ENCODE measurements around the gene SLC4A4. TPM values are rescaled to one million over a fixed set of nuclear protein-coding genes. Genes with fewer than 3 reads are reported as not detected.

Gene SLC4A4
- total and polyA plus RNA-seq, 4 donors: 3.0 to 36.7 (median 8.2) TPM

GRCh38 chr4:71402616-71403015 is 63.8 kb downstream of the SLC4A4 start:
- Histone ChIP-seq H3K4me3 (ENCODE audit: low read depth in 1 of 3, low read length in 3 of 3) (no peak overlapping the region), H3K4me1 (ENCODE audit: control insufficient read depth in 4 of 4, insufficient read depth in 4 of 4, low read length in 3 of 4) (peaks cover 0 to 4% (median 0%) of the 10 kb centered on the region in 4 donors), H3K27ac (ENCODE audit: low read depth in 1 of 2, low read length in 2 of 2) (no peak overlapping the region), H3K9ac (ENCODE audit: low read depth in 1 of 2, low read length in 2 of 2) (no peak overlapping the region), H3K27me3 (ENCODE audit: control insufficient read depth in 4 of 4, insufficient read depth in 4 of 4, low read length in 3 of 4) (no peaks in the 10 kb centered on the region), H3K9me3 (ENCODE audit: control insufficient read depth in 4 of 4, low read length in 3 of 4) (no peaks in the 10 kb centered on the region), H3K36me3 (ENCODE audit: control insufficient read depth in 4 of 4, insufficient read depth in 3 of 4, low read depth in 1 of 4, low read length in 3 of 4) (no peaks in the 10 kb centered on the region)
- no peak for DNase-seq (ENCODE audit: low spot score)
- TF ChIP-seq NR2F2 (IDR thresholded peaks at IDR 0.05): no peak

DNA sequence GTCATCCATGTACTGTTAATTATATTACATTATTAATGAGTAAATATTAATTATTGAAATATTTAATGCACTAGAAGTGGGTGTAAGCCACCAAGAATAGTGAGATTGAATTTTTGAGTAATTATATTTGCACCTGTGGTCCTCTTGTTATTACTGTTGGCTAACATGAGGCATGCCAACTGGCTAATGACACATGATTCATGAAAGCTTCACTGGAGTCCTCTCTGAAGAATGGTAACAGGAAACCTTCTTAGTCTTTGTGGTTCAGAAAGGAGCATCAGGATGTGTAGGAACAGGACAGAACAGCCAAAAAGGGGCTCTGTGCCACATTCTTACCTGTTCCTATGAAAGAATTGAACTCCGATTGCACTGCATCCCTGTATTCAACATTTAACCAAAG is 65.2 kb downstream of the SLC4A4 start:
- no peaks in the 10 kb centered on the region for H3K27me3 ChIP-seq (ENCODE audit: control insufficient read depth in 4 of 4, insufficient read depth in 4 of 4, low read length in 3 of 4)
- H3K36me3 ChIP-seq (ENCODE audit: control insufficient read depth in 4 of 4, insufficient read depth in 3 of 4, low read depth in 1 of 4, low read length in 3 of 4): no peaks in the 10 kb centered on the region
- H3K9ac ChIP-seq (ENCODE audit: low read depth in 1 of 2, low read length in 2 of 2): no peak overlapping the region
- no peak overlapping the region for H3K27ac ChIP-seq (ENCODE audit: low read depth in 1 of 2, low read length in 2 of 2)
- H3K4me1 ChIP-seq (ENCODE audit: control insufficient read depth in 4 of 4, insufficient read depth in 4 of 4, low read length in 3 of 4): peaks cover 0 to 4% (median 0%) of the 10 kb centered on the region in 4 donors
- DNase-seq (ENCODE audit: low spot score): no peak
- no peak overlapping the region for H3K4me3 ChIP-seq (ENCODE audit: low read depth in 1 of 3, low read length in 3 of 3)
- 99% methylated on average over 1 of the region's 1 CpG for WGBS
- no peaks in the 10 kb centered on the region for H3K9me3 ChIP-seq (ENCODE audit: control insufficient read depth in 4 of 4, low read length in 3 of 4)
- TF ChIP-seq, protein P1, sequence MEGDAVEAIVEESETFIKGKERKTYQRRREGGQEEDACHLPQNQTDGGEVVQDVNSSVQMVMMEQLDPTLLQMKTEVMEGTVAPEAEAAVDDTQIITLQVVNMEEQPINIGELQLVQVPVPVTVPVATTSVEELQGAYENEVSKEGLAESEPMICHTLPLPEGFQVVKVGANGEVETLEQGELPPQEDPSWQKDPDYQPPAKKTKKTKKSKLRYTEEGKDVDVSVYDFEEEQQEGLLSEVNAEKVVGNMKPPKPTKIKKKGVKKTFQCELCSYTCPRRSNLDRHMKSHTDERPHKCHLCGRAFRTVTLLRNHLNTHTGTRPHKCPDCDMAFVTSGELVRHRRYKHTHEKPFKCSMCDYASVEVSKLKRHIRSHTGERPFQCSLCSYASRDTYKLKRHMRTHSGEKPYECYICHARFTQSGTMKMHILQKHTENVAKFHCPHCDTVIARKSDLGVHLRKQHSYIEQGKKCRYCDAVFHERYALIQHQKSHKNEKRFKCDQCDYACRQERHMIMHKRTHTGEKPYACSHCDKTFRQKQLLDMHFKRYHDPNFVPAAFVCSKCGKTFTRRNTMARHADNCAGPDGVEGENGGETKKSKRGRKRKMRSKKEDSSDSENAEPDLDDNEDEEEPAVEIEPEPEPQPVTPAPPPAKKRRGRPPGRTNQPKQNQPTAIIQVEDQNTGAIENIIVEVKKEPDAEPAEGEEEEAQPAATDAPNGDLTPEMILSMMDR (IDR thresholded peaks at IDR 0.05; ENCODE audit: low read depth, low read length, missing input control): no peak
- no peak for TF ChIP-seq HNF4G (IDR thresholded peaks at IDR 0.05)
- no peak for TF ChIP-seq GABPA (IDR thresholded peaks at IDR 0.05 in 1 of 2, conservative IDR thresholded peaks at IDR 0.05 in 1 of 2)
- TF ChIP-seq NR2F2 (IDR thresholded peaks at IDR 0.05): no peak
- TF ChIP-seq HNF4A (conservative IDR thresholded peaks at IDR 0.05): no peak
- TF ChIP-seq, protein P2, sequence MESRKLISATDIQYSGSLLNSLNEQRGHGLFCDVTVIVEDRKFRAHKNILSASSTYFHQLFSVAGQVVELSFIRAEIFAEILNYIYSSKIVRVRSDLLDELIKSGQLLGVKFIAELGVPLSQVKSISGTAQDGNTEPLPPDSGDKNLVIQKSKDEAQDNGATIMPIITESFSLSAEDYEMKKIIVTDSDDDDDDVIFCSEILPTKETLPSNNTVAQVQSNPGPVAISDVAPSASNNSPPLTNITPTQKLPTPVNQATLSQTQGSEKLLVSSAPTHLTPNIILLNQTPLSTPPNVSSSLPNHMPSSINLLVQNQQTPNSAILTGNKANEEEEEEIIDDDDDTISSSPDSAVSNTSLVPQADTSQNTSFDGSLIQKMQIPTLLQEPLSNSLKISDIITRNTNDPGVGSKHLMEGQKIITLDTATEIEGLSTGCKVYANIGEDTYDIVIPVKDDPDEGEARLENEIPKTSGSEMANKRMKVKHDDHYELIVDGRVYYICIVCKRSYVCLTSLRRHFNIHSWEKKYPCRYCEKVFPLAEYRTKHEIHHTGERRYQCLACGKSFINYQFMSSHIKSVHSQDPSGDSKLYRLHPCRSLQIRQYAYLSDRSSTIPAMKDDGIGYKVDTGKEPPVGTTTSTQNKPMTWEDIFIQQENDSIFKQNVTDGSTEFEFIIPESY (IDR thresholded peaks at IDR 0.05): no peak
- no peak for TF ChIP-seq RAD21 (IDR thresholded peaks at IDR 0.05)
- no peak for TF ChIP-seq FOXA1 (IDR thresholded peaks at IDR 0.05)
- no peak for TF ChIP-seq MAX (IDR thresholded peaks at IDR 0.05)
- no peak for TF ChIP-seq YY1 (IDR thresholded peaks at IDR 0.05)
- no peak for TF ChIP-seq FOXA2 (IDR thresholded peaks at IDR 0.05)
- TF ChIP-seq EGR1 (IDR thresholded peaks at IDR 0.05; ENCODE audit: low read depth in 2 of 2): no peak
- no peak for TF ChIP-seq SP1 (IDR thresholded peaks at IDR 0.05)
- no peak for TF ChIP-seq TAF1 (conservative IDR thresholded peaks at IDR 0.05)
- TF ChIP-seq ATF3 (IDR thresholded peaks at IDR 0.05): no peak
- TF ChIP-seq, protein P3, sequence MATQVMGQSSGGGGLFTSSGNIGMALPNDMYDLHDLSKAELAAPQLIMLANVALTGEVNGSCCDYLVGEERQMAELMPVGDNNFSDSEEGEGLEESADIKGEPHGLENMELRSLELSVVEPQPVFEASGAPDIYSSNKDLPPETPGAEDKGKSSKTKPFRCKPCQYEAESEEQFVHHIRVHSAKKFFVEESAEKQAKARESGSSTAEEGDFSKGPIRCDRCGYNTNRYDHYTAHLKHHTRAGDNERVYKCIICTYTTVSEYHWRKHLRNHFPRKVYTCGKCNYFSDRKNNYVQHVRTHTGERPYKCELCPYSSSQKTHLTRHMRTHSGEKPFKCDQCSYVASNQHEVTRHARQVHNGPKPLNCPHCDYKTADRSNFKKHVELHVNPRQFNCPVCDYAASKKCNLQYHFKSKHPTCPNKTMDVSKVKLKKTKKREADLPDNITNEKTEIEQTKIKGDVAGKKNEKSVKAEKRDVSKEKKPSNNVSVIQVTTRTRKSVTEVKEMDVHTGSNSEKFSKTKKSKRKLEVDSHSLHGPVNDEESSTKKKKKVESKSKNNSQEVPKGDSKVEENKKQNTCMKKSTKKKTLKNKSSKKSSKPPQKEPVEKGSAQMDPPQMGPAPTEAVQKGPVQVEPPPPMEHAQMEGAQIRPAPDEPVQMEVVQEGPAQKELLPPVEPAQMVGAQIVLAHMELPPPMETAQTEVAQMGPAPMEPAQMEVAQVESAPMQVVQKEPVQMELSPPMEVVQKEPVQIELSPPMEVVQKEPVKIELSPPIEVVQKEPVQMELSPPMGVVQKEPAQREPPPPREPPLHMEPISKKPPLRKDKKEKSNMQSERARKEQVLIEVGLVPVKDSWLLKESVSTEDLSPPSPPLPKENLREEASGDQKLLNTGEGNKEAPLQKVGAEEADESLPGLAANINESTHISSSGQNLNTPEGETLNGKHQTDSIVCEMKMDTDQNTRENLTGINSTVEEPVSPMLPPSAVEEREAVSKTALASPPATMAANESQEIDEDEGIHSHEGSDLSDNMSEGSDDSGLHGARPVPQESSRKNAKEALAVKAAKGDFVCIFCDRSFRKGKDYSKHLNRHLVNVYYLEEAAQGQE (IDR thresholded peaks at IDR 0.05): no peak

Measured in liver (tissue), 9 donors.